Measurements from ENCODE around the gene CFLAR.
A peak's percentile ranks its signal among the peaks of the same experiment; 100 is the strongest.
"Not testable (repeated sequence)": the region's sequence is repeated elsewhere in the genome, so short reads cannot be mapped to it uniquely, and the experiment has no call there.

Gene CFLAR

DNA sequence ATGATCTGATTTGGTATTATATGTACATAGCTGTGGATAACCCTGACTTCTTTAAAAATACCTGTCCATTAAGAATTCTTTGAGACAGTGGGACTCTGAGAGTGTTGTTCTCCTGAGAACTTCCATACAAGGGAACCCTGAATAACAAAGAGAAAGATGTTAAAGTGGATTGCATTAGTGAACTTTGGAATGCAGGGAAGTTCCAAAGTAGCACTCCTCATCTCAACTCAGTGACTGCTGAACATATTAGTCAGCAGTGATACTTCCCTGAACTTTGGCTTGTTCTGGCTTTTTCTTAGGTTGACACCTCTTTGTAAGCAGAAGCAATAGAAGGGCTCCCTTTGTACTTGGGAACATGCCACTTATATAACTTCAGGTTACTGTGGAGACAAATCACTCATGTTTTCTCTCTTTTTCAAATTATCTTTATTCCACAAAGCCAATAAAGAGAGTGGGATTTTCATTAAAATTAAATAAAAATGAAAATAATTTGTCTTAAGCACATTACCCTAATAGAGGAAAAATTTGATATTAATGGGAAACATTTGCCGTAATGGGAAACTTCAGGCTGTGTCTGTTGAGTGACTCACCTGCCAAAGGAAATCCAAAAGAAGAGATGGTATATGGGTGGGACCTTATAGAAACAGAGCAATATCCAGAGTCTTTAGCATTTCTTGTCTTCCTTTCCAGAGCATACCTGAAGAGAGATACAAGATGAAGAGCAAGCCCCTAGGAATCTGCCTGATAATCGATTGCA is 33.3 kb downstream of the CFLAR start:
- FAIRE-seq, result no peak

DNA sequence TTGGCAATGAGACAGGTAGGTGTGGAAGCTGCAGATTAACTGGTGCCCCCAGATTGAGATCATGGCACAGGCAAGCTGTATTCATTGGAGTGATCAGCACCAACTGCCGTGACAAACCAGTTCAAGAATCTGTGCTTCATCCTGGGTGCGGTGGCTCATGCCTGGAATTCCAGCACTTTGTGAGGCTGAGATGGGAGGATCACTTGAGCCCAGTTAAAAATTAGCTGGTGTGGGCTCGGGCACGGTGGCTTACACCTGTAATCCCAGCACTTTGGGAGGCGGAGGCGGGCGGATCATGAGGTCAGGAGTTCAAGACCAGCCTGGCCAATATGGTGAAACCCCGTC is 33.8 kb downstream of the CFLAR start:
- FAIRE-seq, result not testable (repeated sequence)

DNA sequence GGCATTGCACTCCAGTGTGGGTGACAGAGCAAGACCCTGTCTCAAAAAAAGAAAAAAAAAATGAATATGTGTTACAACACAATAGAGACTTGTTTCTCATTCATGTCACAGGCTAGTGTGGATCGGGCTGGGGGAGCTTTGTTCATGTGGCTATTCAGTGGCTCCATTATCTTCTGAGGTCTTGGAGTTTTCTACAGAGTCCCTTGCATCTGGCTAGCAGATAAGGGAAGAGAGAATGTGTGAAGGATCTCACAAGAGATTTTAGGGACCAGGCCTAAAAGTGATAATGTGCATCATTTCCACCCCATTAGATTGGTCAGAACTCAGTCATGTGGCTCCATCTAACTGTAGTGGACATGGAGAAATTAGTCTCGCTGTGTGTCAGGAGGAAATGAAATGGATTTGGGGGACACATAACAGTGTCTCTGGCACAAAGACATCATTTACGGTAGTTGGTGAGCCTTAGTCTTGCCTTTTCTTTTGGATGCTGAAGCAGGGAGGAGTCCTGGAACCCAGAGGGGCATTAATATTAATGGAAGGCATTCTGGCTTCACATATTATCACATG is 34.6 kb downstream of the CFLAR start:
- FAIRE-seq, result no peak

DNA sequence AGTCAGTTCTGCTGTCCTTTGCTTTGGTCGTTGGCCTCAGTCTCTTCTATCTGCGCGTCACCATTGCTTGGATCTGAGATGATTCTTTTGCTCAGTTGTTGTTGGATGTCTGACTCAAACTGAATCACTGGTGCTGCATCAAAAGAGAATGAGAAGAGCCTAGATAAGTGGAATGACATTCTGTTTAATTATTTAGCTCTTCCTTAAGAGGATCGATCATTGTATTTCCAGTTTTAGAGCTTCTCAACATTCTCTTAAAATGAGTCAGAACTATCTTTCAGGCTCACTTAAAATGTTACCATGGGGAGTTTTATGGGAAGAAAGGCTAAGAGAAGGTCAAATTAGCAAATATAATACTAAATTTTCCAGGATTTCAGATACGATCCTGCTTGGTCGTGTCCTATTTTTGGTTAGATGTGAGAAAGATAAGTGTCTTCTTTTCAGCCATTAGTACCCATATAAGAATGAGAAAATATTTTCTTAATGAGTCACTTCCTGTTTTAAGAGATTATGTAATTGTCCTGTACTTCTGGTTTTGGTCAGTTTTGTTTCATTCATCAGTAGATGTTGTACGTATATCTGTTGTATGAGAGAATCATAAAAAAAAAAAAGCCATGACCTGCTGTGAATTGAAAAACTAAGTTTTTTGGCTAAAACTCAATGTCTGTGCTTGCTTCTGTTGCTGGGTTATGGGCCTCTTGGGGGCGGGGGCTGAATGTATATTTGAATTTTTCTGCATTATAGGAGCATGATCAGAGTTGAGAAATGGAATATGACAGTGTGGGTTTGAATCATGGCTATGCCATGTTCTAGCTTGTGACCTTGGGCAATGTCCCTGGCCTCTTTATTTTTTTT is 35.4 kb downstream of the CFLAR start:
- peak; percentile 8 for FAIRE-seq

DNA sequence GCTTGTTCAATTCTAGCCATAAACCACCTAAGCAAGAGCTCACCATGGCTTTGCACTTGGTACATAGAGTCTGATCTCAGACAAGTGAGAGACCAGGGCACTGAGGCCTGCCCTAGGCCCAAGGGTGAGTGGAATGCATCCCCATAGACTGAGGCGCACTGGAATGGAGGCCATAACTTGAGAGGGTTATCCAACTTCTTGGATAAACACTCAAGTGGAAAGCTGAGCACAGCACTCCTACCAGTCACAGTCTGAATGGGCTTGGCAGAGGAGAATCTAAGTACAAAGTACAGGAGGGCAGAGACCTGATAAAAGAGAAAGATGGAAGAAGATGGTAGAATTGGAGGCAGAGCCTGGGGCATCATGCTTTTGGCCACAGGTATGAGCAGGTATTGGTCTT is 36.6 kb downstream of the CFLAR start:
- FAIRE-seq, result no peak

DNA sequence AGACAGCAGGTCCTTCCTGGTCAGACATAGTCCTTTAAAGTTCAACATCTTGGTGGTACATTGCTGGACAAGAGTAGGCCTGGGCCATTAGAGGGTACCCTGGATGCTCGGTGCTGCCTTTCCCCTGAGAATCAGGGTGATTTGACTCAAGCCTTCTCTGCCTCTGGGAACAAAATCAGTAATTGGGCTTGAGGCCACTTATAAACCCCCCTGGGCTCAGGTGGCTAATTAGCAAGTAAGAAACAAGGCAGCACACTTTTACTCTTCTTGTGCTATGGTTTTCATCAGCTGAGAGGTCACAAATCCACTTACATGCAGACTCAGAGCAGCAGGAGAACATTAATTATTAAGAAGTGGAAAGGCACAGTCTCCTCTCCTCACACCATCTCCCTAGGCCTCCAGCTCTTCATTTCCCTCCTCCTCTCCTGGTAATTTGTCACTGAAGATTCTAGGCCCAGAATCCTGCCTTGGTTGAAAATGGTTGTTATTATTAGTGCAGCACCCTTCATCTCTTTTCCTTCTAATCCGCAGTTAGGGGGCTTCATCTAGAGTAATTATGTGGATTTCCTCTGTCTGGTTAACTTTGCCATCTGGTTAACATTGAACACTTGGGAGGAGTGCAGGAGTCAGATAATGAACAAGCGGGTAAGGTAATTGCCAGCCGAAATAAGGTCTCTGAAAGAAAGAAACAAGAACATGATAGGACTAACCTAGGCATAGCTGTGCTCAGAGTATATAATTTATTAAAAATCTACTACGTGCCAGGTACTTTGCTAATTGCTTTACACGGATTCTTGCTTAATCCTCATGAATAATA is 37.2 kb downstream of the CFLAR start:
- no peak for FAIRE-seq

DNA sequence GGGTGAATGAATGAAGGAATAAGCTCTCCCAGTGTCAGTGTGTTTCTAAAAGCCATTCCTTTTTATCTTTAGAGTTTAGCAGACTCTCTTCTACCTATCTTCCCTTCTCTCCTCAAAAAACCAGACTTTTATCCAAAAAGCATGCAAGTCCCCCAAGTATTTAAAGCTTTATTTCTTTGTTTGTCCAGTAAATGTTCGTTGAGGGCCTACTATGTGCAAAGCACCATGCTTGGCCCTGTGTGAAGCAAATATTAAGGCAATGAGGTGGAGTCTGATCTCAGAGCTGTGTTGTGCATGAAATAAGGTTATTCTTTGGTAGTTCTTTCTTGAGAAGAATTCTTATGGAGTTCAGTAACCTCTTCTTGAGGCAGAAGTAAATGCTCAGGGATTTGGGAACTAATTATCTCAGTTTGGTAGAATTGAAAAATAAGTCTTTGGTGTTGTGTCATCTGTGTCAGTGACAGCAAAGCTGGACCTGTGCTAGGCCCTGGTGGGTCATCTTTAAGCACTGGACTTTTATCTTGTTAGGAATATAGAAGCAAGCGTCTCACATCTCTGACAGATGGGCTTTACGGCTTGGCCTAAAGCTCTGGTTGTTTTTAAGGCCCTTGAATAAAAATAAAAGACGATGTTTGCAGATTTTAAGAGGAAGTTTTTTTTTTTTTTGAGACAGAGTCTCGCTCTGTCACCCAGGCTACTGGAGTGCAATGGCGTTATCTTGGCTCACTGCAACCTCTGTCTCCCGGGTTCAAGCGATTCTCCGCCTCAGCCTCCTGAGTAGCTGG is 38.8 kb downstream of the CFLAR start:
- FAIRE-seq, result no peak

DNA sequence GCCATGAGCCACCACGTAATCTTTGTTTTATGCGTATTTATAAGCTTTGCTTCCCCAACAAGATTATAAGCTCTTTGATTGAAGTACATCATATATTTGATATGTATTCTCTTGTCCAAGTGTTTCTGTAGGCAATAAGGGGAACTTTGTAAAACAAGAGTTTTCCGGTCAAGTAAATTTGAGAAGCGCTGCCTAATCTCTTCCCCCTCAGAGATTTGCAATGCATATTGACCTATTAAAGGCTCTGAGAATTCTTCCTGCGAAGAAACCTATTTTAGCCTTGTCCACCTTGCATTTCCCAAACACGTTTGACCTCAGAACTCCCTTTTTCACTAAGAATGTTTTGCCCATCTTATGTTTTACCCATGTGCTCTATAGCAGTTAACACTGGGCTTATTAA is 40.1 kb downstream of the CFLAR start:
- no peak for FAIRE-seq

DNA sequence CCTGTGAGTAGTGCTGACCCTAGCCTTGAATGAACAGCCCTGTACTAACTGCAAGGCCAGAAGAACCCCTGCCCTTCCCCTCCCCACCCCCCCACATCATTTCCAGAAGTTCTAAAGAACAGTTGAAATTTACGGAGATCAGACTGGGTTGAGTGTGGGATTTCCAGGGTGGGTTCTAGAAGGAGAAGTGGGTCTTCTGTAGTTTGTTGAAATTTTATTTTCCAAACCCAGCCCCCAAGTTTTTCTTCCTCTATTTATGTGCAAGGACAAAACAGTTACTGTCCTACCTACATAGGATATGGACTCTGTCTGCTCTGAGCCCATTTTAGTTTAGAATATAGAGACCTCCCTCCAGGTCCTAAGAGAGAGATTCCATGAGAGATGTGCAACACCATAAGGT is 40.7 kb downstream of the CFLAR start:
- FAIRE-seq, result no peak

DNA sequence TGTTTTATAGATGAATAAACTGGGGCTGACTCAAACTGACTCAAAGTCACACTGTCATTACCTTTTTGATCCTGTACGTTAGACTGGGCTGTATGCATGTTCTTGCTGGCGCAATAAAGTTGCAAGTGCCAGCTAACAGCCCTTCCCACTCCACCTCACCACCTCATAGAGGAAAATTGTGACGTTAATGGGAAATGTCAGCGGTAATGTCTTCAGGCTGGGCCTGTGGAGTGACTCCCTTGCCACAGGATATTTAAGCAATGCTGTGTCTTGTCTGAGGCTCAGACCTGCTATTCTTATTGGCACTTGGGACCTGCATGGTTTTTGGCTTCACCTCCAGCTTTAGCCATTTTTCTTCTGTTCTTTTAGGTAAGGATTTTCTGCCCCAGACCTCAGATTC is 41.7 kb downstream of the CFLAR start:
- FAIRE-seq, result no peak

DNA sequence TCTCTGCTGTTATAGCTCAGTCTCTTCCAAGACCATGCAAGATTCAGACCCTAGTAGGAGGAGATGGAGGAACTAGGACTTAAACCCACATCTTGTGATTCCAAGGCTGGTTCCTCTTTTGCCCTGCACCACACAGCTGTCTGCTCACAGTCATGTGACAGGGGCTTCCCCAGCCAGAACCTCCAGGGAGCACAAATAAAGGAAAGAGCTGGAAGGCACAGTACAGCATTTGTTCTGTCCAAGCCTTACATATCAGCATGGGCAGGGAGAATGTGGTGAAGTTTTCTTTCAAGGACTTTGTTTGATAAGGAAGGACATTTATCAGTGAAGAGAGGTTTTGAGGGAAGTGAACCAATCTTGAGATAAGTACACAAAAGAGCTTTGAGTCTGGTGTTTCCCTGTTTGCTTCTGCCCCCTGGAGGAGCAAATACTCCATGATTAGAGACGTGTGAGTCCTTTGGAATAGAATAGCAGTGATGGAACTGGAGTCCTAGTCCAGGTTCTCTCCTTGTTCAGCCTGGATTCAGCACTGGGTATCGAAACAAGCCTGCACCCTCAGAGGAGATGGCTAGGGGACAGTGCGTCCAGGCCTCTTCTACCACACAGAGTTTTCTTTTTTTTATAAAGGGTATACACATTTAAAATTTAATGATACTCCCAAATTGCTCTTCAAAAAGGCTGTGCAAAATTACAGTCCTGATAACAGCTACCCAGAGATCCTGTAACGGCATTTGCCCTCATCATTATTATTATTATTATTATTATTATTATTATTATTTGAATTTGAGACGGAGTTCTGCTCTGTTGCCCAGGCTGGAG is 42.4 kb downstream of the CFLAR start:
- FAIRE-seq, result no peak

DNA sequence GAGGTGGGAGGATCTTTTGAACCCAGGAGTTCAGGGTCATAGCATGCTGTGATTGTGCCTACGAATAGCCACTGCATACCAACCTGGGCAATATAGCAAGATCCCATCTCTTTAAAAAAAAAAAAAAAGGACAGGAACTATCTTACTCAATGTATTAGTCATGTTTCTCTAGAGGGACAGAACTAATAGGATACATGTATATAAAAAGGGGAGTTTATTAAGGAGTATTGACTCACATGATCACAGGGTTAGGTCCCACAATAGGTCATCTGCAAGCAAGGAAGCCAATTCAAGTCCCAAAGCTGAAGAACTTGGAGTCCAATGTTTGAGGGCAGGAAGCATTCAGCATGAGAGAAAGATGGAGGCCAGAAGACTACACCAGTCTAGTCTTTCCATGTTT is 48.2 kb downstream of the CFLAR start:
- no peak for FAIRE-seq

DNA sequence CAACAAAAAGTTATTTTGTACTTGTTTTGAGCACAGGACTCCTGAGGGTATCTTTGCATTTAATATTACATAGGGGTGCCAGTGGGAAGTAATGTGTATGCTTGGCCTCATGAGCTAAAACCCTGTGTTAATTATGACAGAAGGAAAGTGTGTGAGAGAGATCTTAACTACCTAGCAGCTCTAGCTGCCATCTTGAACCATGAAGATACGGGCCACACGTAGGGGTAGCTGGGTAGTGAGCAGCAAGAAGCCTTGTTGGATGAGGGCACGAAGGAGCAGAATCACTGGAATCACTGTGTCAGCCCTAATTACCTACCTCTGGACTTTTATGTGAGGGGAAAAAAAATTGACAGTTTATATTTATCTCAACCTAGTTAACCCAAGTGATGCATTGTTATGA is 51.6 kb downstream of the CFLAR start:
- FAIRE-seq, result no peak

DNA sequence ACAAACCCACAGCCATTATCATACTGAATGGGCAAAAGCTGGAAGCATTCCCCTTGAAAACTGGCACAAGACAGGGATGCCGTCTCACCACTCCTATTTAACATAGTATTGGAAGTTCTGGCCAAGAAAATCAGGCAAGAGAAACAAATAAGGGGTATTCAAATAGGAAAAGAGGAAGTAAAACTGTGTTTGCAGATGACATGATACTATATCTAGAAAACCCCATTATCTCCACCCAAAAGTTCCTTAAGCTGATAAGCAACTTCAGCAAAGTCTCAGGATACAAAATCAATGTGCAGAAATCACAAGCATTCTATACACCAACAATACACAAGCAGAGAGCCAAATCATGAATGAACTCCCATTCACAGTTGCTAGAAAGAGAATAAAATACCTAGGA is 52.5 kb downstream of the CFLAR start:
- not testable (repeated sequence) for FAIRE-seq

DNA sequence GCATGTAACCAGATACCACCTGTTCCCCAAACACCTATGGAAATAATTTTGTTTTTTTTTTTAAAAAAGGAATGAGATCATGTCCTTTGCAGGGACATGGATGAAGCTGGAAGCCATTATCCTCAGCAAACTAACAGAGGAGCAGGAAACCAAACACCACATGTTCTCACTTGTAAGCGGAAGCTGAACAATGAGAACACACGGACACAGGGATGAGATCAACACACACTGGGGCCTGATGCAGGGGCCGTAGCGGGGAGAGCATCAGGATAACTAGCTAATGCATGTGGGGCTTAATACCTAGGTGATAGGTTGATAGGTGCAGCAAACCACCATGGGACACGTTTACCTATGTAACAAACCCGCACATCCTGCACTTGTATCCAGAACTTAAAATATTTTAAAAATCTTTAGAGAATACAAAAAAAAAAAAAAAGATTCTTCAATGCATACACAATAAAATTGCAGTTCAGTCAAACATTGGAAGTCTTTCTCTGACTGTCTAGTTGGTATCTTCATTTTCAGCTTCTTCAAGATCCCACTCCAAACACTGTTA is 55.4 kb downstream of the CFLAR start:
- FAIRE-seq, result no peak

DNA sequence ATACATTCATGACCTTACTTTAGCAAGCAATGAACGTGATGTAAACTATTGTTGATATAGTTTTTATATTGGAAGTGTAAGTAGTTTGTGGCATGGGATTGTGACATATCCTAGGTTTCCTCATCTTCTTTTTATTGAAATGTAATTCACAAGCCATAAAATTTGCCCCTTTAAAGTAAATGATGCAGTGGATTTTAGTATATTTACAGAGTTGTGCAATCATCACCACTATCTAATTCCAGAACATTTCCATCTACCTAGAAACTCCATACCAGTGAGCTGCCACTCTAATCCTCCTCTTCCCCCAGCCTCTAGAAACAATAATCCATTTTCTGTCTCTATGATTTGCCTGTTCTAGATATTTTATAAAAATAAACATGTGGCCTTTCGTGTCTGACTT is 56.3 kb downstream of the CFLAR start:
- no peak for FAIRE-seq

DNA sequence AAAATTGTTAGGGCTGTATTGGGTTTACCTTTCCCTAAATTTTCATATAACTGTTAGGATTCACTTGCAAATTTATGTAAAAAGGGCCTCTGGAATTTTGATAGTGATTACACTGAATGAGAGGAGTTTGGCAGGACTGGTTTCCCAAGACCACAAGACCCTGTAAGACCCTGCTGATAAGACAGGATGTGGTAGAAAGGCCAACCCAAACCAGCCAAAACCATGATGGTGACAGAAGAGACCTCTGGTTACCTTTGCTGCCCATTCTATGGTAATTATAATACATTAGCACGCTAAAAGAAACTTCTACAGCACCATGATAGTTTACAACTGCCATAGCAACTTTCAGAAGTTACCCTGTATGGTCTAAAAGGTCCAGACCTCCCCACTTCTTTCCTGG is 58.7 kb downstream of the CFLAR start:
- no peak for FAIRE-seq

DNA sequence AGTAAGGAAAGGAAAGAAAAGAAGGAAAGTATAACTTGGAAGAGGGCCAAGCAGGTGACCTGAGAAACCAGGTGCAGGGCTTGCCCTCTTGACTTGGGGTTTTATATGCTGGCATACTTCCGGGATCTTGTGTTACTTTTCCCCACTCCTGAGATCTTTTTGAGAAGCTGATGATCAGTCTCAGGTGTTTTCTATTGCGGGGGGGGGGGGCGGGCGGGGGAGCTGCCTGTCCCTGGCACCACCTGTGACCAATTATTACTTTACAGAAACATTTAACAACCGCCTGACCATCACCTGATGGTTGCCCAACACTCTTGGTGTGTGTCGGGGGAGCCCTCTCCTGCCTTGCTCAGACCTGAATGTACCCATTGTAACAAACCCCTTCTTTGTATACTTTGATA is 60.1 kb downstream of the CFLAR start:
- no peak for FAIRE-seq

DNA sequence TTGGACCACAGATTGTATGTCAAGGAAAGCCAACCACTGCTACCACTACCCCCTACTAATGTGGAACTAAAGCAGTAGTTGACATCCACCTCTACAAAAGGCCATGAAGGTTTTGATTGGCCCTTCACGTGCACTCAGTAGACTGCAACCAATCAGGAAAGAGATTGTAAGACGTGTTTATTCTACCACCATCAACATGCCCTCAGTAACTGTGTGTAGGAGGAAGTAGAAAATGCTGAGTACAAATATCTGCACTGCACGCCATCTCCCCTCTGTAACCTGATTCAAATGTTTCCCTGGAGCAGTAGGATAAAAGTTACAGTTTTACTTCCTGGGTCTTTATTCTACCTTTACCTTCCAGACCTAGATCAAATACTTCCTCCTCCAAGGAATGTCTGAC is 64.0 kb downstream of the CFLAR start:
- FAIRE-seq, result no peak

DNA sequence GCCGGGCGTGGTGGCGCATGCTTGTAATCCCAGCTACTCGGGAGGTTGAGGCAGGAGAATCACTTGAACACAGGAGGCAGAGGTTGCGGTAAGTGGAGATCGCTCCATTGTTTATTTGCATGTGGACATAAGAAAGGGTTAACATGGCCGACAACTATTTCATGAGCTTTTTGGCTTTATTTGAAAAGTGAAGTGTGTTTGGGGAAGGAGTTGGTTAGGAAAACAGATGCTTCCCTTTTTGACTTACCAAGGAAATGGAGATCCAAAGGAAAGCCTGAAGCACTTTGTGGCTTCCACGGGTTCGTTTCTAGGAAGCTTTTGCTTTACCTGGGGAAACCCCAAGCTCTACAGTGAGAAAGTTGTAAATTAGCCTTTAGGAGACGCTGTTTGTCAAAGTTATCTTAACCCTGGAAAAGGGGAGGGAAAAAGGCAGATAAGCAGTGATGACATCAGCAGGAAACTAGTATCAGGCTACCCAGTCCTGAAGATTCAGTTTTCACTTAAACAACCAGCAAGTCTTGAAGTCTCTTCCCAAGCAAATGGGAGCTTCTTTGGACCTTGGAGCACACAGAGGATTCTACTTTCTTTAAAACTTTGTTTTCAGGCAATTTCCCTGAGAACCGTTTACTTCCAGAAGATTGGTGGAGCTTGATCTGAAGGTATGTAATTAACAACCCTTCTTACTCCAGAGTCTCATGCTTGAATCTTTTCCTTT is 66.8 kb downstream of the CFLAR start, which contains the start of gene CASP10:
Gene CASP10 (plus strand): TSS at position 492 of the 715 bp plus-strand sequence. CDS start 2,637 bp downstream, outside the sequence.
- no peak for FAIRE-seq

All from endometrium (tissue), 2 donors.